Measurements from ENCODE around the gene AP2M1. TPM values are rescaled to one million over a fixed set of nuclear protein-coding genes. Genes with fewer than 3 reads are reported as not detected.

Gene AP2M1
- total RNA-seq (100 to 1,000 TPM; 296 to 347 TPM), polyA plus RNA-seq (ENCODE audit: insufficient read length in 6 of 6) (100 to 1,000 TPM; 327 to 405 (median 351) TPM)
- long read RNA-seq, donor 1, transcript AP2M1-202 (11 exons, 2,091 nt), result major isoform, 100 of 130 reads
- long read RNA-seq, donor 1, transcript AP2M1-214 (3 exons, 684 nt), result minor isoform, 6 of 130 reads
- long read RNA-seq, donor 1, partial matches to known transcripts, result 17 of 130 reads
- long read RNA-seq, donor 1, other reads (novel, unspliced or antisense), result 0 of 130 reads
- long read RNA-seq, donor 2, transcript AP2M1-214 (3 exons, 684 nt), result minor isoform, 7 of 165 reads
- long read RNA-seq, donor 2, transcript AP2M1-202 (11 exons, 2,091 nt), result major isoform, 99 of 165 reads
- long read RNA-seq, donor 2, transcript AP2M1-207 (10 exons, 1,950 nt), result minor isoform, 9 of 165 reads
- long read RNA-seq, donor 2, partial matches to known transcripts, result 47 of 165 reads
- long read RNA-seq, donor 2, other reads (novel, unspliced or antisense), result 0 of 165 reads
- long read RNA-seq, donor 3, transcript AP2M1-202 (11 exons, 2,091 nt), result major isoform, 80 of 81 reads
- long read RNA-seq, donor 3, partial matches to known transcripts, result 0 of 81 reads
- long read RNA-seq, donor 3, other reads (novel, unspliced or antisense), result 0 of 81 reads
- long read RNA-seq, donor 4, transcript AP2M1-202 (11 exons, 2,091 nt), result major isoform, 23 of 156 reads
- long read RNA-seq, donor 4, partial matches to known transcripts, result 13 of 156 reads
- long read RNA-seq, donor 4, other reads (novel, unspliced or antisense), result 118 of 156 reads
- long read RNA-seq, donor 5, transcript AP2M1-214 (3 exons, 684 nt), result minor isoform, 9 of 90 reads
- long read RNA-seq, donor 5, transcript AP2M1-202 (11 exons, 2,091 nt), result major isoform, 73 of 90 reads
- long read RNA-seq, donor 5, transcript AP2M1-207 (10 exons, 1,950 nt), result minor isoform, 5 of 90 reads
- long read RNA-seq, donor 5, partial matches to known transcripts, result 0 of 90 reads
- long read RNA-seq, donor 5, other reads (novel, unspliced or antisense), result 0 of 90 reads
- long read RNA-seq, donor 6, transcript AP2M1-214 (3 exons, 684 nt), result minor isoform, 7 of 128 reads
- long read RNA-seq, donor 6, transcript AP2M1-202 (11 exons, 2,091 nt), result major isoform, 79 of 128 reads
- long read RNA-seq, donor 6, partial matches to known transcripts, result 38 of 128 reads
- long read RNA-seq, donor 6, other reads (novel, unspliced or antisense), result 0 of 128 reads
- long read RNA-seq, donor 7, transcript AP2M1-202 (11 exons, 2,091 nt), result major isoform, 63 of 80 reads
- long read RNA-seq, donor 7, partial matches to known transcripts, result 11 of 80 reads
- long read RNA-seq, donor 7, other reads (novel, unspliced or antisense), result 0 of 80 reads
- long read RNA-seq, donor 8, transcript AP2M1-202 (11 exons, 2,091 nt), result major isoform, 91 of 115 reads
- long read RNA-seq, donor 8, partial matches to known transcripts, result 19 of 115 reads
- long read RNA-seq, donor 8, other reads (novel, unspliced or antisense), result 0 of 115 reads
- long read RNA-seq, donor 9, partial matches to known transcripts, result 0 of 1 reads
- long read RNA-seq, donor 9, other reads (novel, unspliced or antisense), result 0 of 1 reads
- long read RNA-seq, donor 10, transcript AP2M1-202 (11 exons, 2,091 nt), result major isoform, 52 of 172 reads
- long read RNA-seq, donor 10, partial matches to known transcripts, result 5 of 172 reads
- long read RNA-seq, donor 10, other reads (novel, unspliced or antisense), result 113 of 172 reads
- long read RNA-seq, donor 11, transcript AP2M1-207 (10 exons, 1,950 nt), result minor isoform, 6 of 170 reads
- long read RNA-seq, donor 11, transcript AP2M1-214 (3 exons, 684 nt), result minor isoform, 6 of 170 reads
- long read RNA-seq, donor 11, transcript AP2M1-202 (11 exons, 2,091 nt), result major isoform, 122 of 170 reads
- long read RNA-seq, donor 11, partial matches to known transcripts, result 31 of 170 reads
- long read RNA-seq, donor 11, other reads (novel, unspliced or antisense), result 0 of 170 reads
- long read RNA-seq, donor 12, transcript AP2M1-202 (11 exons, 2,091 nt), result major isoform, 77 of 92 reads
- long read RNA-seq, donor 12, partial matches to known transcripts, result 8 of 92 reads
- long read RNA-seq, donor 12, other reads (novel, unspliced or antisense), result 0 of 92 reads

- Histone ChIP-seq H3K36me3 (peaks cover 0 to 58% of the 10 kb centered on the region in 2 donors), H3K4me3 (peak within 1 kb of the TSS; percentile 95 to 99), H3K27ac (peak within 1 kb of the TSS; percentile 83 to 88), H3K4me1 (peaks cover 19 to 47% of the 10 kb centered on the region in 2 donors), H3K27me3 (no peaks in the 10 kb centered on the region), H3K9me3 (no peaks in the 10 kb centered on the region)
- TF ChIP-seq CTCF (IDR thresholded peaks at IDR 0.05), result no peak
- ATAC-seq (peak; percentile 94), DNase-seq (peak; percentile 97 to 99 (median 98))
- intact Hi-C loops (cut with DNase I), result no loop called here
Observed at GRCh38 chr3:184174646-184175492, at the start of gene AP2M1. Gene AP2M1 (plus strand): TSS chr3:184174855. CDS start chr3:184176994, 2,139 bp downstream.

DNA sequence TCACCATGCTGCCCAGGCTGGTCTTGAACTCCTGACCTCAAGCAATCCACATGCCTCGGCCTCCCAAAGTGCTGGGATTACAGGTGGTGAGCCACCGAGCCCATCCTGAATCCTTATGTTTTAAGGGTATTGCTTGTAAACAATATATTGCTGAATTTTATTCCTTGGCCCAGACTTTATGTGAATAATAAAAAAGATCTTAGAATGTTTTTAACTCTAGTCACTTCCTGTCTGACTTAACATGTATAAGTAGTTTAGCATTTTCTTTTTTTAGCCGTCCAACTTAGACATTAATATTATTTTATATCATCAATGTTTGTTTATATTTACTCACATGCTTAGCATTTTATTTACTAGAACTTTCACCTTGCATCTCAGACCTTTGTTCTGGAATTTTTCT is 48.6 kb upstream of the AP2M1 start:
- no peak for TF ChIP-seq CTCF (IDR thresholded peaks at IDR 0.05)

GRCh38 chr3:184129012-184129411 is 45.6 kb upstream of the AP2M1 start:
- DNase-seq (peak in 2 of 4 donors; percentile 46 to 47), ATAC-seq (peak; percentile 90)
- H3K36me3 ChIP-seq, result no peaks in the 10 kb centered on the region
- H3K4me3 ChIP-seq, result no peak overlapping the region
- H3K27me3 ChIP-seq, result no peaks in the 10 kb centered on the region
- peaks cover 0 to 4% of the 10 kb centered on the region in 2 donors for H3K4me1 ChIP-seq
- peak in 1 of 2 donors; percentile 26 for TF ChIP-seq CTCF (IDR thresholded peaks at IDR 0.05)
- intact Hi-C loops (cut with DNase I), result no loop called here
- H3K27ac ChIP-seq, result no peak overlapping the region
- no peaks in the 10 kb centered on the region for H3K9me3 ChIP-seq

More for the DNA sequence above, 48.6 kb upstream of the AP2M1 start:
- Histone ChIP-seq H3K36me3 (no peaks in the 10 kb centered on the region), H3K9me3 (no peaks in the 10 kb centered on the region), H3K27me3 (no peaks in the 10 kb centered on the region), H3K4me1 (no peaks in the 10 kb centered on the region), H3K4me3 (no peak overlapping the region), H3K27ac (no peak overlapping the region)
- ATAC-seq (no peak), DNase-seq (no peak)
- intact Hi-C loops (cut with DNase I), result no loop called here
